Measurements from ENCODE around the gene SEMA6A.

Gene SEMA6A

GRCh38 chr5:116439905-116440304 lies 134.7 kb downstream of the SEMA6A start:
- TF ChIP-seq POLR2A (IDR thresholded peaks at IDR 0.05; ENCODE audit: low read length) (no peak), GATA1 (IDR thresholded peaks at IDR 0.05; ENCODE audit: low read depth, low read length) (no peak)
- no peak for DNase-seq

- no peak for DNase-seq
- TF ChIP-seq GATA1 (IDR thresholded peaks at IDR 0.05; ENCODE audit: low read depth, low read length), result no peak
- no peak for TF ChIP-seq POLR2A (IDR thresholded peaks at IDR 0.05; ENCODE audit: low read length)
Measured at GRCh38 chr5:116438979-116439554, 135.6 kb downstream of the SEMA6A start.

GRCh38 chr5:116437922-116438578 lies 136.6 kb downstream of the SEMA6A start:
- TF ChIP-seq GATA1 (IDR thresholded peaks at IDR 0.05; ENCODE audit: low read depth, low read length) (no peak), POLR2A (IDR thresholded peaks at IDR 0.05; ENCODE audit: low read length) (no peak)
- no peak for DNase-seq

GRCh38 chr5:116437351-116437705 lies 137.3 kb downstream of the SEMA6A start:
- TF ChIP-seq GATA1 (IDR thresholded peaks at IDR 0.05; ENCODE audit: low read depth, low read length) (no peak), POLR2A (IDR thresholded peaks at IDR 0.05; ENCODE audit: low read length) (no peak)
- DNase-seq, result no peak

- peak; percentile 61 to 89 for DNase-seq
- TF ChIP-seq GATA1 (IDR thresholded peaks at IDR 0.05; ENCODE audit: low read depth, low read length), result no peak
- TF ChIP-seq POLR2A (IDR thresholded peaks at IDR 0.05; ENCODE audit: low read length), result no peak
Measured at GRCh38 chr5:116436674-116437350, 137.8 kb downstream of the SEMA6A start.

- DNase-seq, result no peak
- TF ChIP-seq POLR2A (IDR thresholded peaks at IDR 0.05; ENCODE audit: low read length) (no peak), GATA1 (IDR thresholded peaks at IDR 0.05; ENCODE audit: low read depth, low read length) (no peak)
Measured at GRCh38 chr5:116428966-116429365, 145.7 kb downstream of the SEMA6A start.

GRCh38 chr5:116428413-116428812 lies 146.2 kb downstream of the SEMA6A start:
- TF ChIP-seq GATA1 (IDR thresholded peaks at IDR 0.05; ENCODE audit: low read depth, low read length) (no peak), POLR2A (IDR thresholded peaks at IDR 0.05; ENCODE audit: low read length) (no peak)
- no peak for DNase-seq

GRCh38 chr5:116424951-116425350 lies 149.7 kb downstream of the SEMA6A start:
- TF ChIP-seq POLR2A (IDR thresholded peaks at IDR 0.05; ENCODE audit: low read length) (no peak), GATA1 (IDR thresholded peaks at IDR 0.05; ENCODE audit: low read depth, low read length) (no peak)
- DNase-seq, result no peak

- TF ChIP-seq GATA1 (IDR thresholded peaks at IDR 0.05; ENCODE audit: low read depth, low read length), result no peak
- no peak for TF ChIP-seq POLR2A (IDR thresholded peaks at IDR 0.05; ENCODE audit: low read length)
- DNase-seq, result no peak
Measured at GRCh38 chr5:116424258-116424615, 150.4 kb downstream of the SEMA6A start.

- TF ChIP-seq POLR2A (IDR thresholded peaks at IDR 0.05; ENCODE audit: low read length) (no peak), GATA1 (IDR thresholded peaks at IDR 0.05; ENCODE audit: low read depth, low read length) (no peak)
- DNase-seq, result no peak
Measured at GRCh38 chr5:116423587-116424257, 150.9 kb downstream of the SEMA6A start.

GRCh38 chr5:116423141-116423540 lies 151.5 kb downstream of the SEMA6A start:
- no peak for TF ChIP-seq GATA1 (IDR thresholded peaks at IDR 0.05; ENCODE audit: low read depth, low read length)
- TF ChIP-seq POLR2A (IDR thresholded peaks at IDR 0.05; ENCODE audit: low read length), result no peak
- no peak for DNase-seq

GRCh38 chr5:116421080-116421629 lies 153.5 kb downstream of the SEMA6A start:
- peak; percentile 4 to 59 for DNase-seq
- TF ChIP-seq GATA1 (IDR thresholded peaks at IDR 0.05; ENCODE audit: low read depth, low read length), result no peak
- TF ChIP-seq POLR2A (IDR thresholded peaks at IDR 0.05; ENCODE audit: low read length), result no peak

GRCh38 chr5:116420540-116420939 lies 154.1 kb downstream of the SEMA6A start:
- TF ChIP-seq POLR2A (IDR thresholded peaks at IDR 0.05; ENCODE audit: low read length) (no peak), GATA1 (IDR thresholded peaks at IDR 0.05; ENCODE audit: low read depth, low read length) (no peak)
- no peak for DNase-seq

GRCh38 chr5:116419258-116419657 lies 155.4 kb downstream of the SEMA6A start:
- TF ChIP-seq GATA1 (IDR thresholded peaks at IDR 0.05; ENCODE audit: low read depth, low read length) (no peak), POLR2A (IDR thresholded peaks at IDR 0.05; ENCODE audit: low read length) (no peak)
- no peak for DNase-seq
